Astrocyte of the hippocampus (primary cell): ENCODE results near the gene C19orf12.
"Not testable (repeated sequence)": the region's sequence is repeated elsewhere in the genome, so short reads cannot be mapped to it uniquely, and the experiment has no call there.

ENCODE experiments used
- DNase-seq: peaks from one replicate; pipeline ENCODE4 v3.0.0; 2011; ENCODE audit warnings: low read depth, low spot score

C19orf12 gene

GRCh38 chr19:29677001-29677817 is 37.9 kb downstream of the C19orf12 start:
- no peak for DNase-seq

GRCh38 chr19:29676586-29676985 is 38.5 kb downstream of the C19orf12 start:
- DNase-seq = no peak

GRCh38 chr19:29675650-29676186 is 39.3 kb downstream of the C19orf12 start:
- no peak for DNase-seq

GRCh38 chr19:29675120-29675649 is 39.9 kb downstream of the C19orf12 start:
- no peak for DNase-seq

GRCh38 chr19:29674374-29675119 is 40.5 kb downstream of the C19orf12 start:
- no peak for DNase-seq

GRCh38 chr19:29673451-29674371 is 41.4 kb downstream of the C19orf12 start:
- DNase-seq = no peak

- no peak for DNase-seq
Observed at GRCh38 chr19:29672933-29673336, 42.1 kb downstream of the C19orf12 start.

- no peak for DNase-seq
Observed at GRCh38 chr19:29672319-29672932, 42.6 kb downstream of the C19orf12 start.

- DNase-seq = peak; percentile 39
Observed at GRCh38 chr19:29671393-29672160, 43.5 kb downstream of the C19orf12 start.

- DNase-seq = not testable (repeated sequence)
Observed at GRCh38 chr19:29671026-29671392, 44.1 kb downstream of the C19orf12 start.

- DNase-seq = no peak
Observed at GRCh38 chr19:29670255-29670654, 44.8 kb downstream of the C19orf12 start.

GRCh38 chr19:29668746-29669609 is 46.1 kb downstream of the C19orf12 start:
- no peak for DNase-seq

- no peak for DNase-seq
Observed at GRCh38 chr19:29667901-29668341, 47.1 kb downstream of the C19orf12 start.

- no peak for DNase-seq
Observed at GRCh38 chr19:29667387-29667783, 47.7 kb downstream of the C19orf12 start.

GRCh38 chr19:29666578-29667386 is 48.3 kb downstream of the C19orf12 start:
- DNase-seq = peak; percentile 87

- peak; percentile 76 for DNase-seq
Observed at GRCh38 chr19:29665826-29666577, 49.1 kb downstream of the C19orf12 start.

GRCh38 chr19:29665215-29665825 is 49.7 kb downstream of the C19orf12 start, which contains the start of gene PLEKHF1:
Gene PLEKHF1, plus strand, starts transcription at chr19:29665461. Its CDS starts 8,379 bp downstream, at chr19:29673840.
- peak; percentile 94 for DNase-seq
